ENCODE measurements around the gene TTL. TPM values are rescaled to one million over a fixed set of nuclear protein-coding genes. Genes with fewer than 3 reads are reported as not detected.
"Not testable (repeated sequence)": the region's sequence is repeated elsewhere in the genome, so short reads cannot be mapped to it uniquely, and the experiment has no call there.

The TTL gene
- total and polyA plus RNA-seq, 3 experiments from 2014 or later = 4.6 to 46.1 (median 45.9) TPM

DNA sequence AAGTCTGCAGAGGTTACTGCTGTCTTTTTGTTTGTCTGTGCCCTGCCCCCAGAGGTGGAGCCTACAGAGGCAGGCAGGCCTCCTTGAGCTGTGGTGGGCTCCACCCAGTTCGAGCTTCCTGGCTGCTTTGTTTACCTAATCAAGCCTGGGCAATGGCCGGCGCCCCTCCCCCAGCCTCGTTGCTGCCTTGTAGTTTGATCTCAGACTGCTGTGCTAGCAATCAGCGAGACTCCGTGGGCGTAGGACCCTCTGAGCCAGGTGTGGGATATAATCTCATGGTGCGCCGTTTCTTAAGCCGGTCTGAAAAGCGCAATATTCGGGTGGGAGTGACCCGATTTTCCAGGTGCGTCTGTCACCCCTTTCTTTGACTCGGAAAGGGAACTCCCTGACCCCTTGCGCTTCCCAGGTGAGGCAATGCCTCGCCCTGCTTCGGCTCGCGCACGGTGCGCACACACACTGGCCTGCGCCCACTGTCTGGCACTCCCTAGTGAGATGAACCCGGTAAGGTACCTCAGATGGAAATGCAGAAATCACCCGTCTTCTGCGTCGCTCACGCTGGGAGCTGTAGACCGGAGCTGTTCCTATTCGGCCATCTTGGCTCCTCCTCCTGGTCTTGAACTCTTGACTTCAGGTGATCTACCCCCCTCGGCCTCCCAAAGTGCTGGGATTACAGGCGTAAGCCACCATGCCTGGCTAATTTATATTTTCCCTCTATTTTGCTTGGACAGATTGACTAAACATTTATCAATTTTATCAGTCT, 27.5 kb downstream of the TTL start:
- H3K9me3 Mint-ChIP-seq; CTCF ChIA-PET; POLR2A ChIA-PET; DNase-seq; H3K4me3 ChIP-seq (ENCODE audit: low read length); H3K27ac ChIP-seq (ENCODE audit: low read depth, low read length); H3K36me3 ChIP-seq (ENCODE audit: insufficient read depth, low read length); H3K9me3 ChIP-seq (ENCODE audit: low read length); H3K4me1 ChIP-seq (ENCODE audit: insufficient read depth, low read length); H3K27me3 ChIP-seq (ENCODE audit: insufficient read depth, low read length, poor library complexity, severe bottlenecking); H3K27me3 Mint-ChIP-seq: not testable (repeated sequence)
- Mint-ChIP-seq H3K4me3 (peak overlapping the region in 2 of 7 donors; percentile 34 to 63), H3K27ac (peak overlapping the region in 4 of 8 donors; percentile 33 to 83 (median 63)), H3K36me3 (peaks cover 0 to 15% (median 1%) of the 10 kb centered on the region in 3 donors), H3K4me1 (peaks cover 8 to 10% (median 9%) of the 10 kb centered on the region in 3 donors)

DNA sequence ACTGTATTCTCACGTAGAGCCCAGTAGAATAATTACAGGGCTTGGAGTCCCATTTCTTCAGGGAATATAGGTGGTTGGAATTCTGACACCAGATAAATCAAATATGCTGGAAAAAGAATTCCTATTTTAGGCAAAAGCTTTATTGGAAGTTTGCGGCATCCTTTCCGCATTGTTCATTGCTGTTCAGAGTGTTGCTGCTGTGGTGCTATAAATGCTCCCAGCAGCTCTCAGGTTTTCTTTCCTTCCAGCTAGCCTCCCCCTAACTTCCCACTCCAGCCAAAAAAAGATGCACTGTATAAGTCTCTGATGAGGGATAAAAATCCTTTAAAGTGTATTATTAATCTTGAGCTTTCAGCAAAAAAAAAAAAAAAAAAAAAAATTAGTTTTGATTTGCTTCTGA, 34.8 kb downstream of the TTL start:
- Mint-ChIP-seq H3K9me3 (no peaks in the 10 kb centered on the region), H3K4me1 (no peaks in the 10 kb centered on the region), H3K27me3 (no peaks in the 10 kb centered on the region), H3K27ac (no peak overlapping the region), H3K36me3 (peaks cover 25 to 49% (median 29%) of the 10 kb centered on the region in 3 donors), H3K4me3 (no peak overlapping the region)
- POLR2A ChIA-PET = no interaction called here
- H3K9me3 ChIP-seq (ENCODE audit: low read length) = no peaks in the 10 kb centered on the region
- CTCF ChIA-PET = no interaction called here
- H3K27me3 ChIP-seq (ENCODE audit: insufficient read depth, low read length, poor library complexity, severe bottlenecking) = no peaks in the 10 kb centered on the region
- DNase-seq = no peak
- no peak overlapping the region for H3K27ac ChIP-seq (ENCODE audit: low read depth, low read length)
- H3K36me3 ChIP-seq (ENCODE audit: insufficient read depth, low read length) = no peaks in the 10 kb centered on the region
- no peak overlapping the region for H3K4me3 ChIP-seq (ENCODE audit: low read length)
- H3K4me1 ChIP-seq (ENCODE audit: insufficient read depth, low read length) = no peaks in the 10 kb centered on the region

DNA sequence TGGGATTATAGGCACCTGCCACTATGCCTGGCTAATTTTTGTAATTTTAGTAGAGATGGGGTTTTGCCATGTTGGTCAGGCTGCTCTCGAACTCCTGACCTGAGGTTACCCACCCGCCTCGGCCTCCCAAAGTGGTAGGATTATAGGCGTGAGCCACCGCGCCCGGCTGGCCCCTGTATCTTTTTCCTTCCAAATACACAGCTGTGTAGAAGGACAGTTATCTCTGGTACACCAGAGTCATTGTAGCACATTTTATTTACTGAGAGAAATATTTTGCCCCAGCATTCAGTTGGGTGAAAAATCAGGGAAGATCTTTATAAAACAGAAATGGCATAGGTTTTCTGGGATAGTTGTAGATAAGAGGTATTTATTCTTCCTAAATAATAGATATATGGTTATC, 36.9 kb downstream of the TTL start:
- no peaks in the 10 kb centered on the region for H3K36me3 ChIP-seq (ENCODE audit: insufficient read depth, low read length)
- H3K9me3 ChIP-seq (ENCODE audit: low read length) = no peaks in the 10 kb centered on the region
- no peaks in the 10 kb centered on the region for H3K9me3 Mint-ChIP-seq
- H3K4me3 Mint-ChIP-seq = no peak overlapping the region
- ChIA-PET POLR2A (no interaction called here), CTCF (interaction anchor here (0.7 kb wide), 1 partner anchor 10 kb away, joined by 3 read pairs; no protein-coding TSS in a partner anchor)
- H3K27ac ChIP-seq (ENCODE audit: low read depth, low read length) = no peak overlapping the region
- H3K36me3 Mint-ChIP-seq = peaks cover 33 to 64% (median 47%) of the 10 kb centered on the region in 3 donors
- DNase-seq = no peak
- H3K4me1 ChIP-seq (ENCODE audit: insufficient read depth, low read length) = no peaks in the 10 kb centered on the region
- H3K4me1 Mint-ChIP-seq = no peaks in the 10 kb centered on the region
- H3K27ac Mint-ChIP-seq = no peak overlapping the region
- no peaks in the 10 kb centered on the region for H3K27me3 Mint-ChIP-seq
- no peaks in the 10 kb centered on the region for H3K27me3 ChIP-seq (ENCODE audit: insufficient read depth, low read length, poor library complexity, severe bottlenecking)
- no peak overlapping the region for H3K4me3 ChIP-seq (ENCODE audit: low read length)

DNA sequence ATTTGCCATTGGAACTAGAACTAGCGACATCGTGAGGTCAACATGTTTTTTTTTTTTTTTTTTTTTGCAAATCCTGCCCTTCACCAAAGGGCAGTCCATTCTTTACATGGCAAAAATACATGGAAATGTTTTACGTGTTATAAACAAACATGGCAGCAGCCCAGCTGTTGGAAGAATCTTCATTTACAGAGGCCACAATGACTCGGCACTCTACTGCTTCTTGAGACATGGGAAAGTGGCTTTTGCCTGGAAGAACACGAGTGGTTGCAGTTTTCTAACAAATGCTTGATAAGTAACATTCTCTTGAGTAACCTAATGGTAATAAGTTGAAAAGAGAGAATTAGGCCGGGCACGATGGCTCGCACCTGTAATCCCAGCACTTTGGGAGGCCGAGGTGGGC, 37.5 kb downstream of the TTL start:
- Histone ChIP-seq H3K9me3 (ENCODE audit: low read length) (no peaks in the 10 kb centered on the region), H3K4me3 (ENCODE audit: low read length) (no peak overlapping the region), H3K36me3 (ENCODE audit: insufficient read depth, low read length) (no peaks in the 10 kb centered on the region), H3K27ac (ENCODE audit: low read depth, low read length) (no peak overlapping the region), H3K27me3 (ENCODE audit: insufficient read depth, low read length, poor library complexity, severe bottlenecking) (no peaks in the 10 kb centered on the region), H3K4me1 (ENCODE audit: insufficient read depth, low read length) (no peaks in the 10 kb centered on the region)
- Mint-ChIP-seq H3K27me3 (no peaks in the 10 kb centered on the region), H3K4me1 (no peaks in the 10 kb centered on the region), H3K36me3 (peaks cover 32 to 64% (median 47%) of the 10 kb centered on the region in 3 donors), H3K9me3 (no peaks in the 10 kb centered on the region), H3K27ac (no peak overlapping the region), H3K4me3 (no peak overlapping the region)
- DNase-seq = no peak
- POLR2A ChIA-PET = no interaction called here
- CTCF ChIA-PET = interaction anchor here (0.7 kb wide), 1 partner anchor 9 kb away, joined by 3 read pairs; no protein-coding TSS in a partner anchor

DNA sequence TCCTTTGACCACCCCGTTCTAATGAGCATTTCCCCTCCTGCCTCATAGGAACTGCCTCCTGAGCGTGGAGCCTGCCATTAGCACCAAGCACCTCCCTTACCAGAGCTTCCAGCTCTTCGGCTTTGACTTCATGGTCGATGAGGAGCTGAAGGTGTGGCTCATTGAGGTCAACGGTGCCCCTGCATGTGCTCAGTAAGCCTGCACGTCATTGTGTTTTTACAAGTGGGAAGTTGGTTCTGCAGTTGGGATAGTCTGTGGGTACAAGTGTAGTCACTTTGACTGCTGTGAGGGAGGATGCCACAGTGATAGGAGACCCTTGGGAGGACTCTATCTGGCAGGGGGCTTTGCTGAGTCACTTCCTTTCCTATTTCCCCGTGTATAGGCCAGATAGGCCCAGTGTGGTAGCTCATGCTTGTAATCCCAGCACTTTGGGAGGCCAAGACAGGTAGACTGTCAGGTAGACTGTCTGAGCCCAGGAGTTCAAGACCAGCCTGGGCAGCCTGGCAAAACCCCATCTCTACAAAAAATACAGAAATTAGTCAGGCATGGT, 38.4 kb downstream of the TTL start:
- Histone ChIP-seq H3K9me3 (ENCODE audit: low read length) (no peaks in the 10 kb centered on the region), H3K36me3 (ENCODE audit: insufficient read depth, low read length) (no peaks in the 10 kb centered on the region), H3K4me3 (ENCODE audit: low read length) (no peak overlapping the region), H3K27me3 (ENCODE audit: insufficient read depth, low read length, poor library complexity, severe bottlenecking) (no peaks in the 10 kb centered on the region), H3K4me1 (ENCODE audit: insufficient read depth, low read length) (no peaks in the 10 kb centered on the region), H3K27ac (ENCODE audit: low read depth, low read length) (no peak overlapping the region)
- Mint-ChIP-seq H3K27ac (no peak overlapping the region), H3K27me3 (no peaks in the 10 kb centered on the region), H3K4me3 (no peak overlapping the region), H3K4me1 (no peaks in the 10 kb centered on the region), H3K9me3 (no peaks in the 10 kb centered on the region), H3K36me3 (peaks cover 26 to 56% (median 43%) of the 10 kb centered on the region in 3 donors)
- POLR2A ChIA-PET = interaction anchor here (0.7 kb wide), 1 partner anchor 65 kb away, joined by 3 read pairs; no protein-coding TSS in a partner anchor
- DNase-seq = no peak
- CTCF ChIA-PET = no interaction called here

DNA sequence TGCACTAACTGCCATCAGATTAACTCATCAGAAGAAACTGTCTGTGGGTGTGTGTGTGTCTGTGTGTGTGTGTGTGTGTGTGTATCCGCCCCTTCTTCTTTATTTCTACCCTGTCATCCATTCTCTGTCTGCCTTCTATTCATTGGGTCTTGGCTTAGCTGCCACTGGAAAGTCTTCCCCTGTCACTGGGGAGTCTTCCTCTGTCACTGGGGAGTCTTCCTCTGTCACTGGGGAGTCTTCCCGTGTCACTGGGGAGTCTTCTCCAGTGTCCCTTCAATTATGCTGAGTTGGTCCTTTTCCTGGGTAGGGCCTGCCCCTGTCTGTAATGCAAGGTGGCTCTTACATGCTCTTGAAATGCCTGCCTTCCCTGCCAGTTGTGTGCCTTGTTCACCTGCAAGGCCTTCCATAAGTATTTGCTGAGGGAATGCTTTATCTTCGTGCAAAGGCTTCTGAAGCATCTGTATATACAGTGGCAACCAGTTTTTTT, 41.4 kb downstream of the TTL start:
- no peak for DNase-seq
- no peak overlapping the region for H3K4me3 ChIP-seq (ENCODE audit: low read length)
- Mint-ChIP-seq H3K4me3 (no peak overlapping the region), H3K27ac (peak overlapping the region in 1 of 8 donors; percentile 30), H3K4me1 (no peaks in the 10 kb centered on the region), H3K27me3 (no peaks in the 10 kb centered on the region), H3K9me3 (no peaks in the 10 kb centered on the region), H3K36me3 (peaks cover 24 to 64% (median 41%) of the 10 kb centered on the region in 3 donors)
- no peaks in the 10 kb centered on the region for H3K36me3 ChIP-seq (ENCODE audit: insufficient read depth, low read length)
- H3K9me3 ChIP-seq (ENCODE audit: low read length) = no peaks in the 10 kb centered on the region
- no peaks in the 10 kb centered on the region for H3K27me3 ChIP-seq (ENCODE audit: insufficient read depth, low read length, poor library complexity, severe bottlenecking)
- no peaks in the 10 kb centered on the region for H3K4me1 ChIP-seq (ENCODE audit: insufficient read depth, low read length)
- POLR2A ChIA-PET = no interaction called here
- no peak overlapping the region for H3K27ac ChIP-seq (ENCODE audit: low read depth, low read length)
- CTCF ChIA-PET = interaction anchor here (1.1 kb wide), 1 partner anchor 8 kb away, joined by 3 read pairs; no protein-coding TSS in a partner anchor

DNA sequence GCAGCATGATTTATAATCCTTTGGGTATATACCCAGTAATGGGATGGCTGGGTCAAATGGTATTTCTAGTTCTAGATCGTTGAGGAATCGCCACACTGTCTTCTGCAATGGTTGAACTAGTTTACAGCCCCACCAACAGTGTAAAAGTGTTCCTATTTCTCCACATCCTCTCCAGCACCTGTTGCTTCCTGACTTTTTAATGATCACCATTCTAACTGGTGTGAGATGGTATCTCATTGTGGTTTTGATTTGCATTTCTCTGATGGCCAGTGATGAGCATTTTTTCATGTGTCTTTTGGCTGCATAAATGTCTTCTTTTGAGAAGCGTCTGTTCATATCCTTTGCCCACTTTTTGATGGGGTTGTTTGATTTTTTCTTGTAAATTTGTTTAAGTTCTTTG, 42.3 kb downstream of the TTL start:
- H3K9me3 Mint-ChIP-seq; H3K27me3 ChIP-seq (ENCODE audit: insufficient read depth, low read length, poor library complexity, severe bottlenecking); H3K4me3 ChIP-seq (ENCODE audit: low read length); H3K27ac ChIP-seq (ENCODE audit: low read depth, low read length); CTCF ChIA-PET; DNase-seq; H3K27ac Mint-ChIP-seq; H3K4me1 ChIP-seq (ENCODE audit: insufficient read depth, low read length); H3K4me3 Mint-ChIP-seq; H3K27me3 Mint-ChIP-seq; H3K36me3 ChIP-seq (ENCODE audit: insufficient read depth, low read length); H3K4me1 Mint-ChIP-seq; H3K9me3 ChIP-seq (ENCODE audit: low read length); POLR2A ChIA-PET: not testable (repeated sequence)
- H3K36me3 Mint-ChIP-seq = peaks cover 22 to 68% (median 43%) of the 10 kb centered on the region in 3 donors

DNA sequence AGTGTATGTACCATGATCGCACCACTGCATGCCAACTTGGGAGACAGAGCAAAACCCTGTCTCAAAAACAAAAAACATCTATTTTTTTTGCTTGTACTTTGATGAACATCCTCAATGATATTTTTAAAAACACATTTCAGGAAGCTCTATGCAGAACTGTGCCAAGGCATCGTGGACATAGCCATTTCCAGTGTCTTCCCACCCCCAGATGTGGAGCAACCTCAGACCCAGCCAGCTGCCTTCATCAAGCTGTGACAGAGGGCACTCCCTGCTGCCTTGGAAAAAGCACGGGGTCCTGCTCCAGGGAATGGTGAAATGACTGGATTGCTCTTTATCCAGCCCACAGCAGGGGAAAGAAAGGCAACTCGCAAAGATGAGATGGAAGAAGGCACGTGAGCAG, 46.6 kb downstream of the TTL start:
- H3K9me3 Mint-ChIP-seq = no peaks in the 10 kb centered on the region
- no peaks in the 10 kb centered on the region for H3K4me1 Mint-ChIP-seq
- peaks cover 16 to 60% (median 22%) of the 10 kb centered on the region in 3 donors for H3K36me3 Mint-ChIP-seq
- H3K36me3 ChIP-seq (ENCODE audit: insufficient read depth, low read length) = no peaks in the 10 kb centered on the region
- no peak overlapping the region for H3K4me3 Mint-ChIP-seq
- ChIA-PET CTCF (interaction anchor here (0.7 to 1.3 kb wide), 2 partner anchors 9 to 48 kb away, joined by 3 read pairs; no protein-coding TSS in a partner anchor), POLR2A (no interaction called here)
- H3K27ac ChIP-seq (ENCODE audit: low read depth, low read length) = no peak overlapping the region
- no peak overlapping the region for H3K27ac Mint-ChIP-seq
- no peaks in the 10 kb centered on the region for H3K27me3 Mint-ChIP-seq
- H3K4me3 ChIP-seq (ENCODE audit: low read length) = no peak overlapping the region
- DNase-seq = no peak
- H3K9me3 ChIP-seq (ENCODE audit: low read length) = no peaks in the 10 kb centered on the region
- H3K4me1 ChIP-seq (ENCODE audit: insufficient read depth, low read length) = no peaks in the 10 kb centered on the region
- H3K27me3 ChIP-seq (ENCODE audit: insufficient read depth, low read length, poor library complexity, severe bottlenecking) = no peaks in the 10 kb centered on the region
